DMS153 treated with DMSO at 0.1 percent for 48 hours (cell line): Measurements from ENCODE around the gene AFDN.

ENCODE experiments used
- DNase-seq: peaks from one replicate; lab custom pipeline; 2025; ENCODE audit not compliant: unreplicated experiment; lab: John Stamatoyannopoulos, UW

AFDN gene

GRCh38 chr6:167944130-167944529 is 117.4 kb downstream of the AFDN start:
- DNase-seq: no peak

- DNase-seq: no peak
These were observed 119.3 kb downstream of the AFDN start for GRCh38 chr6:167946007-167946406.

GRCh38 chr6:167946604-167947003 is 119.9 kb downstream of the AFDN start:
- no peak for DNase-seq

GRCh38 chr6:167947716-167948115 is 121.0 kb downstream of the AFDN start:
- no peak for DNase-seq

- no peak for DNase-seq
These were observed 122.0 kb downstream of the AFDN start for GRCh38 chr6:167948716-167949115.

GRCh38 chr6:167949121-167949684 is 122.5 kb downstream of the AFDN start:
- no peak for DNase-seq

- no peak for DNase-seq
These were observed 125.2 kb downstream of the AFDN start for GRCh38 chr6:167951781-167952511.

GRCh38 chr6:167952512-167952859 is 125.8 kb downstream of the AFDN start:
- DNase-seq: no peak

- DNase-seq: no peak
These were observed 126.8 kb downstream of the AFDN start for GRCh38 chr6:167953551-167953950.

- DNase-seq: no peak
These were observed 127.4 kb downstream of the AFDN start for GRCh38 chr6:167954151-167954550.

- no peak for DNase-seq
These were observed 129.8 kb downstream of the AFDN start for GRCh38 chr6:167956491-167956890.

GRCh38 chr6:167956983-167957492 is 130.3 kb downstream of the AFDN start:
- DNase-seq: no peak

- no peak for DNase-seq
These were observed 130.9 kb downstream of the AFDN start for GRCh38 chr6:167957626-167958025.

- DNase-seq: no peak
These were observed 133.9 kb downstream of the AFDN start for GRCh38 chr6:167960579-167960978.

GRCh38 chr6:167962711-167963110 is 136.0 kb downstream of the AFDN start:
- no peak for DNase-seq

- DNase-seq: no peak
These were observed 136.9 kb downstream of the AFDN start for GRCh38 chr6:167963589-167964057.

- DNase-seq: no peak
These were observed 139.2 kb downstream of the AFDN start for GRCh38 chr6:167965592-167966539.

GRCh38 chr6:167966540-167966905 is 139.8 kb downstream of the AFDN start:
- DNase-seq: no peak

- no peak for DNase-seq
These were observed 141.4 kb downstream of the AFDN start for GRCh38 chr6:167968091-167968490.

- DNase-seq: no peak
These were observed 143.5 kb downstream of the AFDN start for GRCh38 chr6:167970230-167970629.

GRCh38 chr6:167972193-167972592 is 145.5 kb downstream of the AFDN start:
- DNase-seq: no peak
